MM.1S (cell line): ENCODE measurements around the gene TNIK.
A peak's percentile ranks its signal among the peaks of the same experiment; 100 is the strongest.

ENCODE experiments used
- DNase-seq: peaks from one replicate; pipeline ENCODE4 v3.0.0-alpha.2; 2015
- H2AFZ ChIP-seq: fragments of 300-600 bp; sonication (generic); 2 replicates; pipeline ENCODE4 v1.6.0; 2016; ENCODE audit warnings: antibody characterized with exemption, low read length
- H3F3A ChIP-seq: fragments of 300-600 bp; sonication (generic); 2 replicates; pipeline ENCODE4 v1.6.1; 2016; ENCODE audit warnings: mild to moderate bottlenecking, antibody characterized with exemption, low read length, moderate library complexity, mixed read lengths; ENCODE audit not compliant: insufficient read depth
- H3K27ac ChIP-seq: fragments of 300-600 bp; sonication (generic); 2 replicates; pipeline ENCODE4 v1.5.1; 2016; ENCODE audit warnings: mild to moderate bottlenecking, low read length
- H3K27me3 ChIP-seq: fragments of 300-600 bp; sonication (generic); replicated peaks from 2 replicates; pipeline ENCODE4 v1.6.0; 2016; ENCODE audit warnings: low read length; ENCODE audit not compliant: insufficient read depth
- H3K36me3 ChIP-seq: fragments of 300-600 bp; sonication (generic); replicated peaks from 2 replicates; pipeline ENCODE4 v1.6.1; 2016; ENCODE audit warnings: mild to moderate bottlenecking, low read length, mixed read lengths; ENCODE audit not compliant: insufficient read depth
- H3K4me1 ChIP-seq: fragments of 300-600 bp; sonication (generic); 2 replicates; pipeline ENCODE4 v1.6.1; 2016; ENCODE audit warnings: low read length, mixed read lengths
- H3K4me2 ChIP-seq: fragments of 300-600 bp; sonication (generic); 2 replicates; pipeline ENCODE4 v1.6.0; 2016; ENCODE audit warnings: low read depth, low read length
- H3K4me3 ChIP-seq: fragments of 300-600 bp; sonication (generic); 2 replicates; pipeline ENCODE4 v1.5.1; 2016; ENCODE audit warnings: low read length, mixed read lengths
- H3K79me2 ChIP-seq: fragments of 300-600 bp; sonication (generic); 2 replicates; pipeline ENCODE4 v1.6.1; 2016; ENCODE audit warnings: mixed run types, low read length, mixed read lengths
- H3K9ac ChIP-seq: fragments of 300-600 bp; sonication (generic); 2 replicates; pipeline ENCODE4 v1.6.1; 2016; ENCODE audit warnings: low read length, mixed read lengths
- H3K9me2 ChIP-seq: fragments of 300-600 bp; sonication (generic); replicated peaks from 2 replicates; pipeline ENCODE4 v1.6.1; 2016; ENCODE audit warnings: mild to moderate bottlenecking, low read length, mixed read lengths; ENCODE audit not compliant: insufficient read depth
- H3K9me3 ChIP-seq: fragments of 300-600 bp; sonication (generic); replicated peaks from 2 replicates; pipeline ENCODE4 v1.6.1; 2016; ENCODE audit warnings: mild to moderate bottlenecking, low read length, mixed read lengths; ENCODE audit not compliant: insufficient read depth
- H4K20me1 ChIP-seq: fragments of 300-600 bp; sonication (generic); 2 replicates; pipeline ENCODE4 v1.6.1; 2016; ENCODE audit warnings: mild to moderate bottlenecking, low read length, moderate library complexity, mixed read lengths; ENCODE audit not compliant: insufficient read depth
- CTCF ChIP-seq: fragments of 300-600 bp; sonication (generic); IDR thresholded peaks from 2 replicates; pipeline ENCODE4 v1.5.1; 2016; ENCODE audit warnings: antibody characterized with exemption, low read length, mixed read lengths
- EZH2 ChIP-seq: fragments of 300-600 bp; sonication (generic); optimal IDR thresholded peaks from 2 replicates; pipeline ENCODE3; 2017; ENCODE audit warnings: low read depth, mild to moderate bottlenecking, antibody characterized with exemption, low read length, mixed read lengths
- EZH2phosphoT487 ChIP-seq: fragments of 300-600 bp; sonication (generic); IDR thresholded peaks from 2 replicates; pipeline ENCODE4 v1.6.1; 2018; ENCODE audit warnings: antibody characterized with exemption, low read length

TNIK gene

DNA sequence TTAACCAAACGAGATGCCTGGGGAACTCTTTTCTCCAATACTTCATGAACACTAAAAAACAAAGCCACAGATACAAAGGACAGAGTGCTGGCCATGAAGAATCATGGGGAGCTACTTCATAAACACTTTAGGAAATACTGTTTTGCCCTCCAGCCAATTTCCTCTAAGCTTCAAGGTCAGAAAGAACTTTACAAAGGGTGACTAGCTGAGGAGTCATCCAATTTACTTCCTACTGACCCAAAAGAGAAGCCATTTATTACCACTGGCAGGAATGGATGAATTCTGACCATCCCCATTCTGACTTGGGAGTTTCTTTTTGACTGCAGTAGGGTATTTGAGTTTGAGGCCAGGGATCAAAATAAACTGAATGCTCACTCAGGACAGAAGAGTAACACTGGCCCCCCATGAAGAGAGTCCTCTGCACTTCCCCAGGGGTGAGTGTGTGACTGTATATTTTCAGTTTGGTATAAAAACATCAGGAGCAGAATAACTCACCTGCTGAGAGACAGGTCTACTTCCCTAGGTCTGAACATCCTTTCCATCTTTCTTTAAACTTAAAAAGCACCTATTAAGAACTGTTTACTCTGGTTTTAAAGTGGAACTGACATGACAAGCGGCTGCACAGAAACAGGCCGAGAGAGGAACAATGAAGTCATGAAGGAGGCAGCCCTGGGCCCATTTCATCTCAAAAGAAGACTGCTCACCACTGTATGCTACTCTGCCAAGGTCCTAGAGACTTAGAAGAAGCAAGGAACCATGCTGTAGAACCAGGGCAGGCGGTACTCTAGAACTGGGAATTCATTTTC lies 203.6 kb downstream of the TNIK start:
- Histone ChIP-seq H3K27me3 (no peaks in the 10 kb centered on the region), H3K4me3 (no peak overlapping the region), H4K20me1 (no peaks in the 10 kb centered on the region), H3K9ac (no peak overlapping the region), H2AFZ (no peak overlapping the region), H3F3A (peaks cover 12% of the 10 kb centered on the region; the same call in 1 of the 2 replicates), H3K79me2 (no peaks in the 10 kb centered on the region), H3K27ac (peak overlapping the region; percentile 78; the same call in 1 of the 2 replicates), H3K4me1 (peaks cover 34% of the 10 kb centered on the region), H3K9me3 (no peaks in the 10 kb centered on the region), H3K9me2 (no peaks in the 10 kb centered on the region), H3K36me3 (no peaks in the 10 kb centered on the region), H3K4me2 (no peak overlapping the region)
- no peak for DNase-seq
- no peak for TF ChIP-seq EZH2
- TF ChIP-seq EZH2phosphoT487, result no peak
- TF ChIP-seq CTCF, result no peak

DNA sequence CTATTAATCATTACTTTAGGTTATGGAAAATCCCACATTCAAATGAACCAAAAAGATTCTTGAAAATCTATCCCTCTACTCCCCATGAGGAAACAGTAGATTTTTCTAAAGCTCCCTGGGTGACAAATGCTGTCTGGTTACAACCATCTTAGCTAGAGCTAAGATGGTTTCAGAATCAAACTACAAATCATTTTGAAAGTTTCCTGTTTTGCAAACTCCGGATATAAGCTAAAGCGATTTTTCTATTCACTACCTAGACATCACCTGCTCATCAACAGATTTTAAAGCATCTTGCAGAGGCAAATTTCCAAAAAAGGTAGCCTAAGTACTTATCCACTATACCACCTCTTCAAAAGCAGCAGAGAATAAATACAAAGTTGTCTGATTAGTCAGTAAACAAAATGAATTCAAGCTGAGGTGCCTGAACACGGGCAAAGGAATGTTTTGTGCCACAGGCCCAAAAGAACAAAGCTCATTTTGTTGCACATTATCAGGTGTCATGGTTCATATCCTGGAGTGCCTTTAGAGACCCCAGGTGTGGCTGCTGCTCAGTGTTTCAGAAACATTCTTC lies 204.9 kb downstream of the TNIK start:
- H3K4me2 ChIP-seq, result peak overlapping the region; percentile 63
- no peak for TF ChIP-seq CTCF
- no peak for TF ChIP-seq EZH2phosphoT487
- no peak for TF ChIP-seq EZH2
- DNase-seq, result peak; percentile 76
- H3F3A ChIP-seq, result peaks cover 12% of the 10 kb centered on the region; the same call in 1 of the 2 replicates
- H3K9me3 ChIP-seq, result no peaks in the 10 kb centered on the region
- H3K4me3 ChIP-seq, result peak overlapping the region; percentile 25; the same call in 1 of the 2 replicates
- peak overlapping the region; percentile 78 for H3K27ac ChIP-seq
- no peaks in the 10 kb centered on the region for H3K36me3 ChIP-seq
- H3K79me2 ChIP-seq, result no peaks in the 10 kb centered on the region
- peak overlapping the region; percentile 51 for H2AFZ ChIP-seq
- no peaks in the 10 kb centered on the region for H4K20me1 ChIP-seq
- no peaks in the 10 kb centered on the region for H3K9me2 ChIP-seq
- peaks cover 34% of the 10 kb centered on the region for H3K4me1 ChIP-seq
- H3K27me3 ChIP-seq, result no peaks in the 10 kb centered on the region
- H3K9ac ChIP-seq, result peak overlapping the region; percentile 3; the same call in 1 of the 2 replicates

- no peaks in the 10 kb centered on the region for H3K27me3 ChIP-seq
- peaks cover 12% of the 10 kb centered on the region; the same call in 1 of the 2 replicates for H3F3A ChIP-seq
- DNase-seq, result no peak
- no peak overlapping the region for H3K9ac ChIP-seq
- peak overlapping the region; percentile 63; the same call in 1 of the 2 replicates for H3K4me2 ChIP-seq
- H2AFZ ChIP-seq, result no peak overlapping the region
- no peak overlapping the region for H3K4me3 ChIP-seq
- H3K79me2 ChIP-seq, result no peaks in the 10 kb centered on the region
- no peaks in the 10 kb centered on the region for H3K36me3 ChIP-seq
- no peaks in the 10 kb centered on the region for H3K9me3 ChIP-seq
- no peaks in the 10 kb centered on the region for H4K20me1 ChIP-seq
- no peaks in the 10 kb centered on the region for H3K9me2 ChIP-seq
- peaks cover 35% of the 10 kb centered on the region for H3K4me1 ChIP-seq
- H3K27ac ChIP-seq, result peak overlapping the region; percentile 78; the same call in 1 of the 2 replicates
- TF ChIP-seq CTCF, result no peak
- no peak for TF ChIP-seq EZH2phosphoT487
- no peak for TF ChIP-seq EZH2
These were observed 205.9 kb downstream of the TNIK start for GRCh38 chr3:171254315-171254714.
